ENCODE measurements around the gene SRPRB. TPM values are rescaled to one million over a fixed set of nuclear protein-coding genes. Genes with fewer than 3 reads are reported as not detected.

SRPRB gene
- total and polyA plus RNA-seq, 7 donors: 4.2 to 33.3 (median 14.9) TPM

GRCh38 chr3:133868186-133868585 lies 62.6 kb downstream of the SRPRB start:
- Histone ChIP-seq H3K4me3 (no peak overlapping the region), H3K27me3 (no peaks in the 10 kb centered on the region), H3K27ac (no peak overlapping the region), H3K36me3 (no peaks in the 10 kb centered on the region), H3K9me3 (no peaks in the 10 kb centered on the region), H3K4me1 (peaks cover 0 to 16% (median 5%) of the 10 kb centered on the region in 4 donors)
- intact Hi-C loops (cut with DNase I): no loop called here
- 50 to 74% methylated on average over 8 of the region's 8 CpGs for WGBS, 2 donors
- TF ChIP-seq CTCF (IDR thresholded peaks at IDR 0.05): no peak
- TF ChIP-seq POLR2A (IDR thresholded peaks at IDR 0.05): no peak
- no peak for TF ChIP-seq EP300 (IDR thresholded peaks at IDR 0.05)
- no peak for TF ChIP-seq POLR2AphosphoS5 (IDR thresholded peaks at IDR 0.05)
- DNase-seq: no peak

GRCh38 chr3:133868758-133869475 lies 63.3 kb downstream of the SRPRB start:
- peaks cover 0 to 16% (median 5%) of the 10 kb centered on the region in 4 donors for H3K4me1 ChIP-seq
- WGBS, 2 donors: 46 to 63% methylated on average over 7 of the region's 7 CpGs
- H3K36me3 ChIP-seq: no peaks in the 10 kb centered on the region
- no peak for DNase-seq
- no peak for TF ChIP-seq POLR2AphosphoS5 (IDR thresholded peaks at IDR 0.05)
- TF ChIP-seq POLR2A (IDR thresholded peaks at IDR 0.05): no peak
- no peak for TF ChIP-seq EP300 (IDR thresholded peaks at IDR 0.05)
- no peak for TF ChIP-seq CTCF (IDR thresholded peaks at IDR 0.05)
- H3K4me3 ChIP-seq: no peak overlapping the region
- H3K9me3 ChIP-seq: no peaks in the 10 kb centered on the region
- H3K27me3 ChIP-seq: no peaks in the 10 kb centered on the region
- intact Hi-C loops (cut with DNase I): no loop called here
- H3K27ac ChIP-seq: no peak overlapping the region

GRCh38 chr3:133869586-133869985 lies 64.0 kb downstream of the SRPRB start:
- no peak for DNase-seq
- Histone ChIP-seq H3K4me3 (no peak overlapping the region), H3K9me3 (no peaks in the 10 kb centered on the region), H3K36me3 (no peaks in the 10 kb centered on the region), H3K27ac (no peak overlapping the region), H3K4me1 (peaks cover 0 to 16% (median 5%) of the 10 kb centered on the region in 4 donors), H3K27me3 (no peaks in the 10 kb centered on the region)
- 92 to 94% methylated on average over 6 of the region's 6 CpGs for WGBS, 2 donors
- intact Hi-C loops (cut with DNase I): no loop called here
- no peak for TF ChIP-seq EP300 (IDR thresholded peaks at IDR 0.05)
- TF ChIP-seq POLR2AphosphoS5 (IDR thresholded peaks at IDR 0.05): no peak
- no peak for TF ChIP-seq CTCF (IDR thresholded peaks at IDR 0.05)
- no peak for TF ChIP-seq POLR2A (IDR thresholded peaks at IDR 0.05)

GRCh38 chr3:133870822-133871221 lies 65.2 kb downstream of the SRPRB start:
- Histone ChIP-seq H3K27ac (no peak overlapping the region), H3K4me1 (peaks cover 0 to 16% (median 5%) of the 10 kb centered on the region in 4 donors), H3K4me3 (no peak overlapping the region), H3K36me3 (no peaks in the 10 kb centered on the region), H3K9me3 (no peaks in the 10 kb centered on the region), H3K27me3 (no peaks in the 10 kb centered on the region)
- DNase-seq: no peak
- no peak for TF ChIP-seq POLR2AphosphoS5 (IDR thresholded peaks at IDR 0.05)
- no peak for TF ChIP-seq CTCF (IDR thresholded peaks at IDR 0.05)
- TF ChIP-seq POLR2A (IDR thresholded peaks at IDR 0.05): no peak
- TF ChIP-seq EP300 (IDR thresholded peaks at IDR 0.05): no peak
- intact Hi-C loops (cut with DNase I): no loop called here

Other genes with a start within 250 kb of the SRPRB start
- gene CDV3, start 232.1 kb upstream of the SRPRB start, total RNA-seq: 100 to 1,000 TPM in 3 of 4 donors, 10 to 100 TPM in 1; 93.1 to 120 (median 111) TPM
- 100 to 1,000 TPM in 1 of 3 donors, 10 to 100 TPM in 2; 63.7 to 105 (median 74.2) TPM for gene CDV3, start 232.1 kb upstream of the SRPRB start, polyA plus RNA-seq
- 10 to 100 TPM; 14.1 to 30.2 (median 16.8) TPM for gene TOPBP1, start 143.9 kb upstream of the SRPRB start, total RNA-seq
- 10 to 100 TPM in 1 of 3 donors, 1 to 10 TPM in 2; 4.8 to 15.9 (median 8.8) TPM for gene TOPBP1, start 143.9 kb upstream of the SRPRB start, polyA plus RNA-seq
- gene TF, start 59.4 kb upstream of the SRPRB start, total RNA-seq: 1 to 10 TPM; 1.1 to 5.8 (median 2.2) TPM
- gene TF, start 59.4 kb upstream of the SRPRB start, polyA plus RNA-seq: 10 to 100 TPM in 1 of 3 donors, under 1 TPM in 2; under 0.01 to 14.8 (median 0.60) TPM
- 1 to 10 TPM; 4.3 to 8.0 (median 5.5) TPM for gene RAB6B, start 90.1 kb downstream of the SRPRB start, total RNA-seq
- 10 to 100 TPM in 1 of 3 donors, 1 to 10 TPM in 1, under 1 TPM in 1; 0.60 to 19.7 (median 5.1) TPM for gene RAB6B, start 90.1 kb downstream of the SRPRB start, polyA plus RNA-seq
- gene SLCO2A1, start 224.1 kb downstream of the SRPRB start, total RNA-seq: 1 to 10 TPM; 3.3 to 10.0 (median 6.8) TPM
- gene SLCO2A1, start 224.1 kb downstream of the SRPRB start, polyA plus RNA-seq: 10 to 100 TPM in 1 of 3 donors, 1 to 10 TPM in 2; 1.8 to 22.1 (median 3.2) TPM